ENCODE measurements around the gene NFE2L3. TPM values are rescaled to one million over a fixed set of nuclear protein-coding genes. Genes with fewer than 3 reads are reported as not detected.
"Not testable (repeated sequence)": the region's sequence is repeated elsewhere in the genome, so short reads cannot be mapped to it uniquely, and the experiment has no call there.

The NFE2L3 gene
- total RNA-seq, 2 experiments from 2014 or later = 9.7 to 10.4 TPM

GRCh38 chr7:26148307-26148700, 3.7 kb upstream of the NFE2L3 start:
- DNase-seq; H3K4me3 Mint-ChIP-seq; H3K36me3 Mint-ChIP-seq (ENCODE audit: low read depth); POLR2A ChIA-PET; CTCF ChIA-PET; H3K27ac Mint-ChIP-seq; ATAC-seq; H3K27me3 Mint-ChIP-seq (ENCODE audit: low read depth); H3K9me3 Mint-ChIP-seq (ENCODE audit: insufficient read depth): not testable (repeated sequence)
- H3K4me1 Mint-ChIP-seq (ENCODE audit: low read depth) = peaks cover 26% of the 10 kb centered on the region

GRCh38 chr7:26149391-26149977, 2.5 kb upstream of the NFE2L3 start:
- H3K36me3 Mint-ChIP-seq (ENCODE audit: low read depth) = no peaks in the 10 kb centered on the region
- ChIA-PET POLR2A (interaction anchor here (1.4 to 4.0 kb wide), 2 partner anchors 44 to 51 kb away, joined by 4 to 39 read pairs; partner anchors contain the start of genes CBX3 and HNRNPA2B1), CTCF (interaction anchor here (3.9 kb wide), 1 partner anchor 60 kb away, joined by 57 read pairs; no protein-coding TSS in a partner anchor)
- H3K9me3 Mint-ChIP-seq (ENCODE audit: insufficient read depth) = no peaks in the 10 kb centered on the region
- H3K27ac Mint-ChIP-seq = no peak overlapping the region
- H3K4me1 Mint-ChIP-seq (ENCODE audit: low read depth) = peaks cover 38% of the 10 kb centered on the region
- DNase-seq (no peak), ATAC-seq (no peak)
- no peaks in the 10 kb centered on the region for H3K27me3 Mint-ChIP-seq (ENCODE audit: low read depth)
- H3K4me3 Mint-ChIP-seq = no peak overlapping the region

GRCh38 chr7:26151096-26151495, 902 bp upstream of the NFE2L3 start:
- peaks cover 54% of the 10 kb centered on the region for H3K4me1 Mint-ChIP-seq (ENCODE audit: low read depth)
- ATAC-seq (no peak), DNase-seq (peak; percentile 63)
- peak overlapping the region; percentile 98 for H3K27ac Mint-ChIP-seq
- POLR2A ChIA-PET = interaction anchor here (0.7 to 4.0 kb wide), 15 partner anchors 10 to 65 kb away, joined by 3 to 39 read pairs (median 8); partner anchors contain the start of genes CBX3 and HNRNPA2B1
- no peaks in the 10 kb centered on the region for H3K36me3 Mint-ChIP-seq (ENCODE audit: low read depth)
- CTCF ChIA-PET = interaction anchor here (0.9 to 3.9 kb wide), 15 partner anchors 10 to 299 kb away, joined by 3 to 57 read pairs (median 5); no protein-coding TSS in a partner anchor
- no peaks in the 10 kb centered on the region for H3K27me3 Mint-ChIP-seq (ENCODE audit: low read depth)
- no peaks in the 10 kb centered on the region for H3K9me3 Mint-ChIP-seq (ENCODE audit: insufficient read depth)
- H3K4me3 Mint-ChIP-seq = peak overlapping the region; percentile 89

- Mint-ChIP-seq H3K9me3 (ENCODE audit: insufficient read depth) (no peaks in the 10 kb centered on the region), H3K27me3 (ENCODE audit: low read depth) (no peaks in the 10 kb centered on the region), H3K4me1 (ENCODE audit: low read depth) (peaks cover 59% of the 10 kb centered on the region), H3K4me3 (peak overlapping the region; percentile 89), H3K36me3 (ENCODE audit: low read depth) (no peaks in the 10 kb centered on the region), H3K27ac (peak overlapping the region; percentile 98)
- ChIA-PET CTCF (interaction anchor here (0.9 to 3.9 kb wide), 18 partner anchors 10 to 349 kb away, joined by 3 to 57 read pairs (median 4); no protein-coding TSS in a partner anchor), POLR2A (interaction anchor here (0.8 to 4.0 kb wide), 20 partner anchors 10 to 218 kb away, joined by 3 to 39 read pairs (median 6); partner anchors contain the start of genes CBX3 and HNRNPA2B1)
- ATAC-seq = no peak
- DNase-seq = no peak
Measured at GRCh38 chr7:26151650-26151952, 397 bp upstream of the NFE2L3 start.

- Mint-ChIP-seq H3K4me1 (ENCODE audit: low read depth) (peaks cover 71% of the 10 kb centered on the region), H3K27ac (peak overlapping the region; percentile 94), H3K4me3 (peak overlapping the region; percentile 92)
- peak; percentile 40 for ATAC-seq
- CTCF ChIA-PET = interaction anchor here (1.0 to 3.9 kb wide), 13 partner anchors 8 to 348 kb away, joined by 3 to 57 read pairs (median 5); no protein-coding TSS in a partner anchor
- not testable (repeated sequence) for H3K27me3 Mint-ChIP-seq (ENCODE audit: low read depth); H3K36me3 Mint-ChIP-seq (ENCODE audit: low read depth); H3K9me3 Mint-ChIP-seq (ENCODE audit: insufficient read depth)
- DNase-seq = peak; percentile 53
- POLR2A ChIA-PET = interaction anchor here (1.2 to 4.0 kb wide), 15 partner anchors 8 to 70 kb away, joined by 3 to 39 read pairs (median 10); partner anchors contain the start of genes CBX3 and HNRNPA2B1
Measured at GRCh38 chr7:26152782-26153240, 813 bp downstream of the NFE2L3 start.

GRCh38 chr7:26153241-26153822, 1.3 kb downstream of the NFE2L3 start:
- ChIA-PET CTCF (no interaction called here), POLR2A (interaction anchor here (2.0 to 6.0 kb wide), 3 partner anchors 13 to 43 kb away, joined by 11 to 148 read pairs (median 33); partner anchors contain the start of genes CBX3 and HNRNPA2B1)
- peak; percentile 34 for DNase-seq
- H3K27me3 Mint-ChIP-seq (ENCODE audit: low read depth) = no peaks in the 10 kb centered on the region
- peaks cover 4% of the 10 kb centered on the region for H3K36me3 Mint-ChIP-seq (ENCODE audit: low read depth)
- H3K4me3 Mint-ChIP-seq = peak overlapping the region; percentile 92
- peak overlapping the region; percentile 94 for H3K27ac Mint-ChIP-seq
- H3K9me3 Mint-ChIP-seq (ENCODE audit: insufficient read depth) = no peaks in the 10 kb centered on the region
- no peak for ATAC-seq
- H3K4me1 Mint-ChIP-seq (ENCODE audit: low read depth) = peaks cover 76% of the 10 kb centered on the region

GRCh38 chr7:26153823-26154783, 2.1 kb downstream of the NFE2L3 start:
- ATAC-seq = no peak
- peak overlapping the region; percentile 94 for H3K27ac Mint-ChIP-seq
- DNase-seq = peak; percentile 31
- peaks cover 84% of the 10 kb centered on the region for H3K4me1 Mint-ChIP-seq (ENCODE audit: low read depth)
- H3K9me3 Mint-ChIP-seq (ENCODE audit: insufficient read depth) = no peaks in the 10 kb centered on the region
- ChIA-PET POLR2A (interaction anchor here (0.9 to 6.0 kb wide), 5 partner anchors 13 to 63 kb away, joined by 3 to 148 read pairs (median 11); partner anchors contain the start of genes CBX3 and HNRNPA2B1), CTCF (interaction anchor here (0.6 to 5.8 kb wide), 4 partner anchors 13 to 1338 kb away, joined by 3 to 40 read pairs (median 4); no protein-coding TSS in a partner anchor)
- peak overlapping the region; percentile 92 for H3K4me3 Mint-ChIP-seq
- H3K27me3 Mint-ChIP-seq (ENCODE audit: low read depth) = no peaks in the 10 kb centered on the region
- H3K36me3 Mint-ChIP-seq (ENCODE audit: low read depth) = peaks cover 4% of the 10 kb centered on the region

- no peak for DNase-seq
- no peaks in the 10 kb centered on the region for H3K9me3 Mint-ChIP-seq (ENCODE audit: insufficient read depth)
- H3K4me3 Mint-ChIP-seq = peak overlapping the region; percentile 66
- POLR2A ChIA-PET = interaction anchor here (0.9 to 6.0 kb wide), 8 partner anchors 11 to 299 kb away, joined by 3 to 148 read pairs (median 9); partner anchors contain the start of genes CBX3 and HNRNPA2B1
- H3K36me3 Mint-ChIP-seq (ENCODE audit: low read depth) = peaks cover 9% of the 10 kb centered on the region
- CTCF ChIA-PET = interaction anchor here (0.8 to 5.8 kb wide), 11 partner anchors 11 to 263 kb away, joined by 3 to 40 read pairs (median 4); no protein-coding TSS in a partner anchor
- no peak for ATAC-seq
- no peaks in the 10 kb centered on the region for H3K27me3 Mint-ChIP-seq (ENCODE audit: low read depth)
- H3K4me1 Mint-ChIP-seq (ENCODE audit: low read depth) = peaks cover 88% of the 10 kb centered on the region
- H3K27ac Mint-ChIP-seq = peak overlapping the region; percentile 94
Measured at GRCh38 chr7:26155531-26156375, 3.8 kb downstream of the NFE2L3 start.

GRCh38 chr7:26156451-26157420, 4.7 kb downstream of the NFE2L3 start:
- Mint-ChIP-seq H3K4me3 (peak overlapping the region; percentile 66), H3K27ac (peak overlapping the region; percentile 78)
- ATAC-seq = peak; percentile 12

More at GRCh38 chr7:26156451-26157420, 4.7 kb downstream of the NFE2L3 start:
- peak; percentile 42 for DNase-seq
- no peaks in the 10 kb centered on the region for H3K9me3 Mint-ChIP-seq (ENCODE audit: insufficient read depth)
- ChIA-PET POLR2A (interaction anchor here (0.9 to 6.0 kb wide), 6 partner anchors 10 to 300 kb away, joined by 3 to 148 read pairs (median 10); partner anchors contain the start of genes CBX3 and HNRNPA2B1), CTCF (interaction anchor here (0.7 to 5.8 kb wide), 12 partner anchors 10 to 264 kb away, joined by 3 to 40 read pairs (median 4); no protein-coding TSS in a partner anchor)
- H3K4me1 Mint-ChIP-seq (ENCODE audit: low read depth) = peaks cover 81% of the 10 kb centered on the region
- peaks cover 13% of the 10 kb centered on the region for H3K36me3 Mint-ChIP-seq (ENCODE audit: low read depth)
- no peaks in the 10 kb centered on the region for H3K27me3 Mint-ChIP-seq (ENCODE audit: low read depth)
